Activated CD4-positive, alpha-beta T cell treated with anti-CD3 and anti-CD28 coated beads, Interleukin-2, amount 50 U/mL, for 48 hours (primary cell): ENCODE data around the gene RAPGEF5.
"Not testable (repeated sequence)": the region's sequence is repeated elsewhere in the genome, so short reads cannot be mapped to it uniquely, and the experiment has no call there.

Experiments
- DNase-seq, 2 experiments: peaks; one replicate each; pipeline ENCODE4 v3.0.0-alpha.2; 2020

RAPGEF5 gene

DNA sequence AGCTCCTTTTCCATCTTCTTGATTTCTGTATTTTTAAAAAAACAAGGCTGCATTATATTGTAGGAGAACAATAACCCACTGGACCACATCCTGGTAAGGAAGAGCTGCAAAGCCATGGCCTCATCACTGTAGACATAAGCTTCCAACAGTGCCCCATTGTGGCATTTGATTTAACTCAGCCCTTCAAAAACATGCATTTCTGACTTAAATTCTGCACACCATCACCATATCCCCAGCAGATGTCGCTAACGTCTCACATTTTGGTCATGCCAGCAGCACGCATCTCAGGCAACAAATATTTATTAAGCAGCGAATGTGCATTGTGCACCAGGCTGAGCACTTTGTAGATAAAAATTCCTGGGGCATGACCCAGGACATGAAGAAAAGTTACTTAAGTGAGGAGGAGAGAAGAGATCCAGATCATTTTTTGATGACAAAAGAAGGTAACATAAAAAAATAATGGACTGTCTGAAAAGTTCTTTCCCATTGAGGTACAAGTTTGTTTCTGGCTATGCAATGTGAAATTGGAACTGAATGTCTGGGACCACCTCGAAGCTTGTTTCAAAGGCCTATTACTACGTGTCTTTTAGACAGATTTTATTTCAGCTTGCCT lies 246.6 kb downstream of the RAPGEF5 start:
- peak; percentile 62 to 68 for DNase-seq

DNA sequence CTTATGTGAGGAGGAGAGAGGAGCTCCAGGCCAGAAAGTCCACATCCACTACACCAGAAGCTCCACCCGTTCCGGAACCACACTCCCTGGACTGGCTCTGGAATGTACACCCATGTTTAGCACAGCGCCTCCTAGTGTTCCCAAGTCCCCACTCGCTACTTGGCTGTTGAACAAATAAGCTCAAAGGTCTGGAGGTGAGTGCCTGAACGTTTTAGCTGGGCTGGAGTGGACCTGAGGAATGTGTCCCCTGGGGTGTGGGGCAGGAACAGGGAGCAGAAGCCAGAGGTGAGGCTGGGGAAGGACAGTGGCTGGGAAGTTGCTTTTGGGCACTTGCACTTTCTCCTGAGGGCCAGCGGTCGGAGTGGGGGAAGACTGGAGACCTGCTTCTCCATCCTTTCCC lies 247.2 kb downstream of the RAPGEF5 start:
- DNase-seq, result peak; percentile 33 to 47

DNA sequence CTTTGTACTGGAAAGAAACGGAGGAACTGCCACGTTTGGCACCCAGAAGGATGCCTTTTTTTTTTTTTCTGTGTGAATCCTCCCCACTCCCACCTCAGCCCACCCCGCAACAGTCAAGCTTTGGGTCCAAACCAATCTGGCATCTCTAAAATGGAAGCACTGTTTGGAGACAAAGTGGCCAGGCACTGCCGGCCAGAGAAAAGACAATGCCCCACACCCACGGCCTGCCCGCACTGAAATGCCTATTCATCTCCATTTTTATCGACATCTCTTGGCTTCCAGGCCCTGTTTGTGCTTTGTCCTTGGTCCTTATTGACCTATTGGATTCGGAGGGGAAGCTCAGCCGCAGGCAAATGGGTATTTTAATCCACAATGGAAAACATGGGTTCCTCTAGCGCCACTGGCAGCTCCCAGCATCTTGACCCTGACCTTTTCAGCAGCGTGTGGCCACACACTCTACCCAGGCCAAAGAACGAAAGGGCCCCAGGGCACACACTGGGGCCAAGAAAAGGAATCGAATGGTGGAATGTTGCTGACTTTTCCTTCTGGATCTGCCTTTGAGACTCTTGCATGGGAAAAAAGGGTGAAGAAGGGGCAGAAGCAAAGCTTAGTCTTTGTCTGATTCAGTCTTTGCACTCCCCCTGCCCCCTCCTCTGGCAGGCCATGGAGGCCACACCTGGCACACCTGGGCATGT lies 248.7 kb downstream of the RAPGEF5 start:
- no peak for DNase-seq

- DNase-seq, result no peak
Measured at GRCh38 chr7:22105550-22105949, 251.4 kb downstream of the RAPGEF5 start.

DNA sequence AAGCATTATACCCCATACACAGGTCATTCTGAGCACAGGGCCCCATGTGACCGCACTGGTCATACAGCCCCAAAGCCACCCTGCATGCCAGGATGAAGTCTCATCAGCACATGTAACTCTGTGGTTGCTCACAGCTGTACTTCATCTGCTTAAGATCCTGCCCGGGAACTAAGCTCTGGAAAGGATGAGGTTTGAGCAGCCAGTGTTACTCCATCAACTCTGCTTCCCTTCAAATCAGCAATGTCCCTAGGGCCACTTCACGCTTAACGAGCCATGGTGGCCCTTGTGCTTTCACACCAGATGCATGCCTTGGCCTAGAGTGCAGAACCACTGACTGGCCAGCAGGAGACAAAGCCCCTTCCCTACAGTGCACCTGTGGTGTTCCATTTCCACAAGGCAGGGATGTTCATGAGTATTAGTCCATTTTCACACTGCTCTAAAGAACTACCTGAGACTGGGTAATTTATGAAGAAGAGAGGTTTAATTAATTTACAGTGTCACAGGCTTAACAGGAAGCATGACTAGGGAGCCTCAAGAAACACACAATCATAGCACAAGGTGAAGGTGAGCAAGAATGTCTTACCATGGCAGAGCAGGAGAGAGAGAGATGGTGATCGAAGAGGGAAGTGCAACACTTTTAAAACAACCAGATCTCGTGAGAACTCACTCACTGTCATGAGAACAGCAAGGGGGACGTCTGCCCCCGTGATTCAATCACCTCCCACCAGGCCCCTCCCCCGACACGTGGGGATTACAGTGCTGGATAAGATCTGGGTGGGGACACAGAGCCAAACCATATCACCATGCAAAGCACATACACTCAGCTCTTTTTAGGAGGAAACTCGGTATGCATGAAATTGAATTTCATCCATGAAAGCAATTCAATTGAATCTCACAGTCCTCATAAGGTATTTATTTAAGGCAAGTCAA lies 262.3 kb downstream of the RAPGEF5 start:
- no peak for DNase-seq

DNA sequence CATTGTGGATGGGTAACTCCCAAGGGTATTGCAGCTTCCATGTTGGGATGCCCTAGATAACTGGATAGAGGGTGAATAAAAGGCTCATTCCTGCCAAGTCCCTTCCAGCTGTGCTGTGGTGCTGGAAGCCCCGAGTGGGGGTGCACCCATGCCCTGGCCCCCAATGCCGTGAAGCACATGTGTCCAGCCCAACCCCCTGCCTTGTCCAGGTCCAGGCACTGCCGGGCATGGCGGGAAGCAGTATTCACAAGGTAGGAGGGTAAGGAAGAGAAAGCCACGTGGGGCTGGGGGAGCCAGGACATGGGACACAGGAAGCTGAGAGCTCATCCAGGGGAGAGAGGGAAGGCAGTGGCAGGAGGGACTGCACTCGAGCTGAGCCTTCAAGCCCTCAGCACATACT lies 263.0 kb downstream of the RAPGEF5 start:
- no peak for DNase-seq

DNA sequence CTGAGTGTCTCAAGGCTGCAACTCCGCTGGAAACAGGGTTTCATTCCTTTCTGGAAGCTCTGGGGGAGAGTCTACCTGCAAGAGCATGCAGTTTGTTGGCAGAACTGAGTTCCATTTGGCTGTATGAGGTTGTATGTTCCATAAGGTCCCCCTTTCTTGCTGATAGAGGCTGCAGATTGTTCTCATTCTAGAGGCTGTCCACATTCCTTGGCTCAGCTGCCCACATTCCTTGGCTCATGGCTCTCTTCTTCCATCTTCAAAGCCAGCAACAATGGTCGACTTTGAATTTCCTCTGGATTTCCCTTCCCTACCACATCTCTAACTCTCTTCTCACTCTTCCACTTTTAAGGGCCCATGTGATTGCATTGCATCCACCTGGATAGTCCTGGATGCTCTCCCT lies 264.0 kb downstream of the RAPGEF5 start:
- DNase-seq, result no peak

- DNase-seq, result not testable (repeated sequence)
Measured at GRCh38 chr7:22090958-22091525, 265.9 kb downstream of the RAPGEF5 start.

DNA sequence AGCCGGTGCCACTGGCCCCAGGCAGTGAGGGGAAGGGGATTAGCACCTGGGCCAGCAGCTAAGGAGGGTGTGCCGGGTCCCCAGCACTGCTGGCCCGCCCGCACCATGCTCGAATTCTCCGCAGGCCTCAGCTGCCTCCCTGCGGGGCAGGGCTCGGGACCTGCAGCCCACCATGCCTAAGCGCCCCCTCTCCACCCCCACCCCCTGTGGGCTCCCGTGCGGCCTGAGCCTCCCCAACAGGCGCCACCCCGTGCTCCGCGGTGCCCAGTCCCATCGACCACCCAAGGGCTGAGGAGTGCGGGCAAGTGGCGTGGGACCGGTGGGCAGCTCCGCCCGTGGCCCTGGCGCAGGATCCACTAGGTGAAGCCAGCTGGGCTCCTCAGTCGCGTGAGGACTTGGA lies 266.4 kb downstream of the RAPGEF5 start:
- DNase-seq, result no peak

DNA sequence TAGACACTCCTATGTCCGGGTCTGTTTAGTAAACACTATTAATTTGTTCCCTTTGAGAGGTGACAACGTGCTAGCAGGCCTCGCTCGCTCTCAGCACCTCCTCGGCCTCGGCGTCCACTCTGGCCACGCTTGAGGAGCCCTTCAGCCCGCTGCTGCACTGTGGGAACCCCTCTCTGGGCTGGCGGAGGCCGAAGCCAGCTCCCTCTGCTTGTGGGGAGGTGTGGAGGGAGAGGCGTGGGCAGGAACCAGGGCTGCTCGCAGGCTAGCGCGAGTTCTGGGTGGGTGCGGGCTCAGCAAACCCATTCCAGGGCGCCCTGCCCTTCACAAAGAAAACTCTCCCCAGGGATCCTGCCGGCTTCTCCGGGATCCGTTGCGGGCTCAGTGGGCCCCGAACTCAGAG lies 266.8 kb downstream of the RAPGEF5 start:
- DNase-seq, result no peak

DNA sequence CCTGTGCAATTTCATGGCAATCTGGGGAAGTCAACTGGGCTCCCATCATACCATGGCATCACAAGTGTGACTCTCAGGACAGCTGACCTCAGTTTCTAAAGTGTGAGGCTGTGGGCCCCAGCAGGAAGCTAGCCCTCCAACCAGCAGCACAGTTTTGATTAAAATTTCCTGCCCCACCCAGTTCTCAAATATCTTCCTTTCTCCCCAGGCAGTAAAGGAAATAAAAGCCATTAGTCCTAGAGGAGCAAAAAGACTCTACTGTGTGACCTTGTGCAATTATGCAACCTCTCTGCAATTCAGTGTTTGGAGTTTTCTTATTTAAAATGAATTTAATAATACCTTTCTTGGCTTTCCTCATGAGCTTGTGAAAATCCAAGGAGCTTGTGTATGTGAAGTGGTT lies 268.1 kb downstream of the RAPGEF5 start:
- DNase-seq, result no peak

DNA sequence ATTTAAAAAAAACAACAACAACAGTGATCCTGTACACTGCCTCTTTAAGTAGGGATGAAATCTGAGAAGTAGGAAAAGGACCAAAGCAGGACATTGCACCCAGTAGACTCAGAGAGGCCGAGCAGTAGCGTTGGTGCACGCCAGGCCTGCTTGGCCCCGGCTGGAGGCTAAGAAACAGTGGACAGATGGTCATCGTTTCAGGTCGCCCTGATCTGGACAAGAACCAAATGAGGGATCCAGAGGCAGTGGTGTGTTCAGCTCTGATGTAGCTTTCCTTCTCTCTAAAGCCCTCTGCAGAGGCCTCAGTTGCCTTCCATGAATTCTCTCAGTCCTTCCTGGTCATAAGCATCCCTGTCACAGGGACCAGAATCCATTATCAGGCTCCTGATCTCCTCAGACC lies 269.1 kb downstream of the RAPGEF5 start:
- DNase-seq, result no peak

DNA sequence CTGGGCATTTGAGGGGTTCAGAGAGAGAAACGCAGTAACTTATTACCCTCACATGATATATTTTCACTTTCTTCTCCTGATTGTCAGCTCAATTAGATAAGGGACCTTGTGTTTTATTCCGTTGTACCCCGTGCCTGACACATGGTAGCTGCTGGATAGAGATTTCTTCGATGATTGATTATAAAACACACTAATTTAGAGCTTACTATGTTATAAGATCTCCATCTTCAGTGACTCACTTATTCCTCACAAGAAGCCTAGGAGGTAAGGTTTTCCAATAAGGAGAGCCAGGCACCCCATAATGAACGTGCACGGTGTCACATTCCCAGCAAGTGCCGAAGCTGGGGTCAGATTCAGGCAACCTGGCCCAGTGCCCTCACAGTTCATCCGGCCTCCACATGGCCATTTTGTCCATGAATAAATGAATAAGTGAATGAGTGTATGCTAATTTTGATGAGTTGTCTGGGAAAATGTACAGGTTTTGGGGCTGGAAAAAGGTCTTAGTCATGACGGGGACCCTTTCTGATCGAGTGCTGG lies 273.2 kb downstream of the RAPGEF5 start:
- no peak for DNase-seq

DNA sequence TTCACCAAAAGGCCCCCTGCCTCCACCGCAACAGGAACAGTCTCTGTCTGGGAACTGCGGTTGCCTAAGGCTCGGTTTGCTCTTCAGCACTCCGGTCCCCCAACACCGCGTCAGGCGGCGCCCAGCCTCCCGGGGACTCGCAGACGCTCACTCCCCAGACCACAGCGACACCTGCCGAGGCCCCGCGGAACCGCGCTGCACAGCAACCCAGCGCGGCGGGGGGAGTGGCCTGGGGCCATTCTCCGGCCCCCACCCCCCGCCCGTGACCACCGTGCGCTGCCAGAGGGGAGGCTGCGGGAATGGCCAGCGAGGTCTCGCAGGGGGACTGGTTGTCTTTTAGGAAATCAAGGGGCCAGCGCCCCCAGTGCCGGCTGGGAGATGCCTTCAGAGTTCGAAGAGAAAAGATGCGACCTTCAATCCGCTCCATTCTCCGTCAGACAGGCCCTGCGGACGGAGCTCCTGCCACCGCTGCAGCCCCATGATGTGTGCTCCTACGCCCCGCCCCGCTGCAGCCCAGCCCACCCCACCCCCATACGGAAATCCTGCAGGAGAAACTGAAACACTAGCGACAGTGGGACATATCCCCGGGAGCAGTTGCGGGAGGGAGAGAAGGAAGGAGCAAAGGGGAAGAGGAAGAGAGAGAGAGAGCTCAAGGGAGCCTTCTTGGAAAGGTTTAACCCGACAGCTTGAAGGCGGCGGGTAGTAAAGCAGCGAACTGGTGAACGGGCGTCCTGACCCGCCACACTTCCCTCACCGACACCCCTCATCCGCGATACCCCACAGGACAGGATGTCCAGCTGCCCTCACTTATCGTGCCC lies 273.9 kb downstream of the RAPGEF5 start:
- DNase-seq, result peak; percentile 88 to 89

- no peak for DNase-seq
Measured at GRCh38 chr7:22082553-22082885, 274.4 kb downstream of the RAPGEF5 start.

- not testable (repeated sequence) for DNase-seq
Measured at GRCh38 chr7:22080219-22080618, 276.7 kb downstream of the RAPGEF5 start.

DNA sequence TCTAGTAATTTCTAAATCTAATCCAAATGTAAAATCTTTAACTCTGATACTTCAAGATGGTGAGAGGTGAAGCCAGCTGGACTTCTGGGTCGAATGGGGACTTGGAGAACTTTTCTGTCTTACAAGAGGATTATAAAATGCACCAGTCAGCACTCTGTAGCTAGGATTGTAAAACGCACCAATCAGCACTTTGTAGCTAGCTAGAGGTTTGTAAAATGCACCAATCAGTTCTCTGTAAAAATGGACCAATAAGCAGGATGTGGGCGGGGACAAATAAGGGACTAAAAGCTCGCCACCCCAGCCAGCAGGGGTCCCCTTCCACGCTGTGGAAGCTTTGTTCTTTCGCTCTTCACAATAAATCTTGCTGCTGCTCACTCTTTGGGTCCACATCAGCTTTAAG lies 278.1 kb downstream of the RAPGEF5 start:
- DNase-seq, result not testable (repeated sequence)

DNA sequence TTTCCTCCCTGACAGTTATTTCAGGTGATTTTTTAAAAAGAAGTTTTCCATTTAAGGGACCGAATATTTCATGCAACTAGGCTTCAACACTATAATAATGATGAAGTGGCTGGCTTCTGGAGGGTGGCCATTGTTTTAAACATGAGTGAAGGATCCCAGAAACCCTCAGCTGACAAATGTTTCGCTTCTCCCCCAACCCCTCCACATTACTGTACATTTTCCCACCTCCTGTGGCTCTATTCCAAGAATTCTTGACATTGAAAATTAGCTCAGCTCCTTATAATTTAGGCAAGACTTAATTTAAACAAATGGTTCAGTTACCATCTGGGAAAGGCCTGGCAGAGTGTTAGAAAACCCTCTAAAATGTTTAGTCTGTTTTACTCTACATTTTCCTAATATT lies 281.4 kb downstream of the RAPGEF5 start:
- DNase-seq, result no peak

DNA sequence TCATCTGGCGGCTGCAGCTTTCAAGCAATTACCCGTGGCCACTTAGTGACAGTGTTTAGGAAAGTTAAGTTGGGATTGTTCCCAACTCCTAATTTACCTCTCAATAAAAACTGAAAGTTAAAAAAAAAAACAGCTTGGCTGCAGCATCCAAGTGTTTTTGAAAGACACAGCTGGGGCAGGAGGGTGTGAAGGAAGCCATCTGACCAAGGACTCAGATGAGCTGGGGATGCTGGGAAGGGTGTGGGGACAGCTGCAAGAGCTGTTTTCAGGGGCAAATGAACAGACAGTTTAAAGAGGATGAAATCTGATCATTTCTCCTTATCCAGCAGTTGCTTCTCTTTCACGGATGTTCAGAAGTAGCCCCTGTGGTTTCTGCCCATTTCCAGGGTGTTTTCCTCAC lies 282.1 kb downstream of the RAPGEF5 start:
- no peak for DNase-seq
